ENCODE data around the gene CHRNA3.
"Not testable (repeated sequence)": the region's sequence is repeated elsewhere in the genome, so short reads cannot be mapped to it uniquely, and the experiment has no call there.

Gene CHRNA3

DNA sequence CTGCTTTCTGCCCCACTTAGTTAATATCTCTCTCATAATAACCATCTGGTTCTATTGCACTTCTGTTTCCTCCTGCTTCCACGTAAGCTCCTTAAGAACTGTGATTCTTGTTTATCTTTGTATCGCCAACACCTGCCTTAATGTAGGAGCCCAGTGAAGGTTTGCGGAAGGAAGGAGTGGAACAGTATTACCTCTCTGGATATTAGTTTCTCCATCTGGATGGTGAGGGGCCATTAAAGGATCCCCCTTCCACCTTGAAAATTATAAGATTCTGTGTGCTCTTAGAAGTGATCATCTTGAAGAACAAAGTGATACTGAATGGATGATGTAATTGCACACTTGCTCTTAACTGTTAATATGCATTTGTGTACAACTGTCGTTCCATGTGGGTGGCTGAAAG lies 53.3 kb downstream of the CHRNA3 start:
- FAIRE-seq = no peak
- TF ChIP-seq TAF1 (IDR thresholded peaks at IDR 0.05; ENCODE audit: borderline replicate concordance, low read depth, low read length) = no peak
- TF ChIP-seq POLR2AphosphoS5 (IDR thresholded peaks at IDR 0.05; ENCODE audit: low read depth, low read length) = no peak
- TF ChIP-seq POLR2A (IDR thresholded peaks at IDR 0.05; ENCODE audit: low read depth, low read length) = no peak
- DNase-seq (ENCODE audit: insufficient read length) = no peak

DNA sequence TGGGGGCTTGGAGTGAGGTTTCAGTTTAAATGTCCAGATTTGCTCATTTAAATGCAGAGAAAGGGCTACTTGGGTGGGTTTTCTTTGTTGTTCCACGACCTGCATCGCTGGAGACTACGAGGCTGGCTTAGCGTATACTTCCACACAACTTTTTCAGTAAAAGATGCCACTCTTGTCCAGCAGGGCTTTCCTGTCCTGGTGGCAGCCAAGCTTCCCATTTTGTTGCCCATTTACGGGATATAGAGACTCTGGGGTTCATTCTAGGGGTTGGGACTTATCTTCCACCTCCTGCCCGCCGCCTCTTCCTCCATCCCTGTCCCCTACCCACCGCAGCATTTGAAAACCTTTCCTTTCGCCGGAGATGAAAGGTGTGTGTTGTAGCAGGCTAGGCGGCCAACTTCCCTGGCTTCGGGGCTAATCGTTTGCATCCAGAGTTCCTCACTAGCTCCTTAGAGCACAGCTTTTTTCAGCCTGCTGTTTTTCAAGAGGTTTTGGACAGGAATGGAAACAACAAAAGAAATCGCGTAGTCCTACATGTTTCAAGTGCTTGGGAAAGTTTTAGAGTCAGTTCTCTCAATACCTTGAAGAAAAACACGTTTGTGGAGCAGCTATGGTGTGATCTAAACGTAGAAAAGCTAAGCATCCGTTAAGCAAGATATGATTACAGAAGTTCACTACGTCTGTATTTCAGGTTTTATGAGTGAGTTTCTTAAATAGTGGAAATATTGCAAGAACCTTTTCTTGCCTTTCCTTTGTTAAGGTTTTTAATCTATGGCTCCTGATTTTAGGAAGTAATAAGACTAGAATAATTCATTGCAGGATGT lies 54.6 kb downstream of the CHRNA3 start:
- no peak for TF ChIP-seq TAF1 (IDR thresholded peaks at IDR 0.05; ENCODE audit: borderline replicate concordance, low read depth, low read length)
- TF ChIP-seq POLR2AphosphoS5 (IDR thresholded peaks at IDR 0.05; ENCODE audit: low read depth, low read length) = no peak
- TF ChIP-seq POLR2A (IDR thresholded peaks at IDR 0.05; ENCODE audit: low read depth, low read length) = no peak
- FAIRE-seq (peak; percentile 60), DNase-seq (ENCODE audit: insufficient read length) (no peak)

DNA sequence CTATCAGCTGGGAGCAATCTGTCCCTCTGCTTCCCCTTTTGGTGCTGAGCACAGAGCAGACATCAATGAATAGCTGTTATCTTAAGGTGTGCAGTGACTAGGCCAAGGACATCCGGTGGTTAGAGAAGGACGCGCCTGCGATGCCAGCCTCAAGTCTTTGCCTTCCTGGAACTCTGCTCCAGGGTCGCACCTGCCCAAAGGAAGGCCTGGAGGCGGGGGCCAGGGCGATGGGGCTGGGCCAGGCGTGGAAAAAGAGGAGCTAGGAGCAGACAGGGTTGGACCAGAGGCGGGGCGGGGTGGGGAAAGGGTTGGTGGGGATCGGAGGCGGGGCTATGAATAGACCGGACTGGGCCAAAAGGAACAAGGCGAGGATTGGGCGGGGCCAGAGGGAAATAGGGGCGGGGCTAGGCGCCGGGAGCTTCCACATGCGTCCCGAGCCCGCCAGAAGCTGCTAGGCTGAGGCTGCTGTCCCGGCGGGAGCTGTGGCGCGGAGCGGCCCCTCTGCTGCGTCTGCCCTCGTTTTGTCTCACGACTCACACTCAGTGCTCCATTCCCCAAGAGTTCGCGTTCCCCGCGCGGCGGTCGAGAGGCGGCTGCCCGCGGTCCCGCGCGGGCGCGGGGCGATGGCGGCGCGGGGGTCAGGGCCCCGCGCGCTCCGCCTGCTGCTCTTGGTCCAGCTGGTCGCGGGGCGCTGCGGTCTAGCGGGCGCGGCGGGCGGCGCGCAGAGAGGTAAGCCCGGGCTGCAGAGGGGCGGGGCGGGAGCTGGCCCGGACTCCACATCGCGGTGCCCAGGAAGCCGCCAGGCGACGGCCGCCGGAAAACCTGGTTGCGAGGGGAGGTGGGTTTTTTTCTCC lies 55.5 kb downstream of the CHRNA3 start, which contains the start of gene CHRNA5:
Gene CHRNA5, plus strand, starts transcription at position 424 of the 854 bp plus-strand sequence. Its CDS starts 200 bp downstream, at position 624.
- peak; percentile 83 for TF ChIP-seq POLR2AphosphoS5 (IDR thresholded peaks at IDR 0.05; ENCODE audit: low read depth, low read length)
- peak; percentile 77 for TF ChIP-seq POLR2A (IDR thresholded peaks at IDR 0.05; ENCODE audit: low read depth, low read length)
- TF ChIP-seq TAF1 (IDR thresholded peaks at IDR 0.05; ENCODE audit: borderline replicate concordance, low read depth, low read length) = 0 out of 2 replicates have a peak, but pooled peaks have one; percentile 52
- DNase-seq (ENCODE audit: insufficient read length) (peak; percentile 73), FAIRE-seq (peak; percentile 69)

- no peak for TF ChIP-seq POLR2AphosphoS5 (IDR thresholded peaks at IDR 0.05; ENCODE audit: low read depth, low read length)
- no peak for TF ChIP-seq TAF1 (IDR thresholded peaks at IDR 0.05; ENCODE audit: borderline replicate concordance, low read depth, low read length)
- TF ChIP-seq POLR2A (IDR thresholded peaks at IDR 0.05; ENCODE audit: low read depth, low read length) = no peak
- FAIRE-seq = no peak
- no peak for DNase-seq (ENCODE audit: insufficient read length)
These were observed 56.1 kb downstream of the CHRNA3 start for GRCh38 chr15:78564743-78565096.

- no peak for TF ChIP-seq POLR2AphosphoS5 (IDR thresholded peaks at IDR 0.05; ENCODE audit: low read depth, low read length)
- no peak for TF ChIP-seq POLR2A (IDR thresholded peaks at IDR 0.05; ENCODE audit: low read depth, low read length)
- TF ChIP-seq TAF1 (IDR thresholded peaks at IDR 0.05; ENCODE audit: borderline replicate concordance, low read depth, low read length) = no peak
- FAIRE-seq (no peak), DNase-seq (ENCODE audit: insufficient read length) (no peak)
These were observed 57.7 kb downstream of the CHRNA3 start for GRCh38 chr15:78563092-78563491.

- FAIRE-seq = no peak
These were observed 59.3 kb downstream of the CHRNA3 start for GRCh38 chr15:78561490-78561889.

DNA sequence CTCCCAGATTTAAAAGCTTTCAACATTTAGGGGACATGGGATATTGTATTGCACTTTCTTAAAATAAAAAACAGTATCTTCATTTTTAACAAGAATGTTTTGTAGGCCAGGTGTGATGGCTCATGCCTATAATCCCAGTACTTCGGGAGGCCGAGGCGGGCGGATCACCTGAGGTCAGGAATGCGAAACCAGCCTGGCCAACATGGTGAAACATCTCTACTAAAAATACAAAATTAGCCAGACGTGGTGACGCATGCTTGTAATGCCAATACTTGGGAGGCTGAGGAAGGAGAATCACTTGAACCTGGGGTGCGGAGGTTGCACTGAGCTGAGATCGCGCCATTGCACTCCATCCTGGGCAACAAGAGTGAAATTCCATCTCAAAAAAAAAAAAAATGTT lies 60.6 kb downstream of the CHRNA3 start:
- not testable (repeated sequence) for FAIRE-seq; DNase-seq (ENCODE audit: insufficient read length)

More at GRCh38 chr15:78561490-78561889, 59.3 kb downstream of the CHRNA3 start:
- no peak for DNase-seq (ENCODE audit: insufficient read length)
- TF ChIP-seq POLR2A (IDR thresholded peaks at IDR 0.05; ENCODE audit: low read depth, low read length) (no peak), TAF1 (IDR thresholded peaks at IDR 0.05; ENCODE audit: borderline replicate concordance, low read depth, low read length) (no peak), POLR2AphosphoS5 (IDR thresholded peaks at IDR 0.05; ENCODE audit: low read depth, low read length) (no peak)

- FAIRE-seq = no peak
- no peak for DNase-seq (ENCODE audit: insufficient read length)
- TF ChIP-seq TAF1 (IDR thresholded peaks at IDR 0.05; ENCODE audit: borderline replicate concordance, low read depth, low read length) (no peak), POLR2AphosphoS5 (IDR thresholded peaks at IDR 0.05; ENCODE audit: low read depth, low read length) (no peak), POLR2A (IDR thresholded peaks at IDR 0.05; ENCODE audit: low read depth, low read length) (no peak)
These were observed 68.2 kb downstream of the CHRNA3 start for GRCh38 chr15:78552597-78552996.

DNA sequence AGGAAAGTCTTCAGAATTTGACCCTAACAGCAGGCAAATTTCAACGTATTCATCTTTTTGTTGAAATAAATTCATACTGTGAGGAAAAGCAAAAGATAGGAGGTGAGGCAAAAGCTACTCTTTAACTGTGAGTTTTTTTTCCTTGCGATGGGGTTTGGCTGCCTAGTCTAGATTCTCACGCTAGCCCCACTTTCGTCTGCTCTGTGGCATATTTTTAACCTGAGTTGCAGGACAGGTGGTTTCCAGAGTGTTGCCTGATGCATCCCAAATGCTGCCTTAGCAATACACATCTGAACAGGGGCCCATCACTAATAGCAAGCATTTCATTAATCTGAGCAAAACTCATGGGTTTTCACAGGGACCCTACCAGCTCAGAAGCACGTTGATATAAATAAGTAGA lies 68.9 kb downstream of the CHRNA3 start:
- FAIRE-seq (no peak), DNase-seq (ENCODE audit: insufficient read length) (no peak)
- TF ChIP-seq POLR2AphosphoS5 (IDR thresholded peaks at IDR 0.05; ENCODE audit: low read depth, low read length) = no peak

DNA sequence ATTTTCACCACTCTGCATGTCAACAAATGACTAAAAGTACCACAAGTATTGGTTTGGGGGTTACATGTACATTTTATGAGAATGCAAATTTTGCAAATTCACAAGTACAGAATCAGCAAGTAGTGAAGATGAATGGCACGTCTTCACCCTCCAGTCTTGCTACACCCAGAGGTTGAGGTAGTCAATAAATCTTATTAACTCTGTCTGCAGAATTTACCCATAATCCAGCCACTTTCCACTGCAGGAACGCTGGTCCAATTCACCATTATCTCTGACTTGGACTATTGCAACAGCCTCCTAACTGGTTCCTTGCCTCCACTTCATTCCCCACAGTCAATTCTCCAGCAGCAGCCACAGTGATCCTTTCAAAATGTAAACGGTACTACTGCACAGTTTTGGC lies 70.0 kb downstream of the CHRNA3 start:
- DNase-seq (ENCODE audit: insufficient read length) (no peak), FAIRE-seq (no peak)
- TF ChIP-seq POLR2A (IDR thresholded peaks at IDR 0.05; ENCODE audit: low read depth, low read length) (0 out of 2 replicates have a peak, but pooled peaks have one; percentile 39), POLR2AphosphoS5 (IDR thresholded peaks at IDR 0.05; ENCODE audit: low read depth, low read length) (peak; percentile 6; the same call in 1 of the 2 replicates), TAF1 (IDR thresholded peaks at IDR 0.05; ENCODE audit: borderline replicate concordance, low read depth, low read length) (no peak)

DNA sequence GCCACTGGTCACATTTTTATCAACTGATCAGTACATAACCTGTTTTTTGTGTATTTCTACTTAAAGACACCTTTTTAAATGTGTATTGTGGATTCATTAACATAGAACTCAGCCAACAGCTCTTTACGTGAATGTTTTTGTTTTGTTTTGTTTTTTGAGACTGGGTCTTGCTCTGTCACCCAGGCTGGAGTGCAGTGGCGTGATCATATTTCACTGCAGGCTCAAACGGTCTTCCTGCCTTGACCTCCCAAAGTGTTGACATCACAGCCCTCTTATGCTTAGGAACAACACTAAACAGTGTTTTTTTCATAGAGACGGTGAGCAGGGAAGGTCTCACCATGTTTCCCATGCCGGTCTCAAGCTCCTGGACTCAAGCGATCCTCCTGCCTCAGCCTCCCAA lies 70.6 kb downstream of the CHRNA3 start:
- no peak for DNase-seq (ENCODE audit: insufficient read length)
- no peak; the same call in 1 of the 2 replicates for TF ChIP-seq POLR2AphosphoS5 (IDR thresholded peaks at IDR 0.05; ENCODE audit: low read depth, low read length)
- TF ChIP-seq POLR2A (IDR thresholded peaks at IDR 0.05; ENCODE audit: low read depth, low read length) = no peak
- TF ChIP-seq TAF1 (IDR thresholded peaks at IDR 0.05; ENCODE audit: borderline replicate concordance, low read depth, low read length) = no peak
- no peak for FAIRE-seq

Data from GM12892 (cell line).